GM12878 (cell line): ENCODE measurements around the gene SPOCK1.

Experiments
- CTCF ChIP-seq, 3 experiments: IDR thresholded peaks in 2 of 3; conservative IDR thresholded peaks in 1 of 3; 2 replicates each; pipeline ENCODE4 v1.5.1; 2011; ENCODE audit warnings: low read depth in 3 of 3, low read length in 3 of 3, mild to moderate bottlenecking in 3 of 3, control low read depth in 2 of 3, moderate library complexity in 2 of 3, inconsistent platforms in 1 of 3, mixed read lengths in 1 of 3; ENCODE audit not compliant: control insufficient read depth in 2 of 3, insufficient read depth in 1 of 3; ENCODE audit errors: extremely low read depth in 1 of 3
- POLR2A ChIP-seq: IDR thresholded peaks from 2 replicates; pipeline ENCODE4 v1.6.1; 2011; ENCODE audit warnings: low read depth, mild to moderate bottlenecking, low read length
- SREBF2 ChIP-seq: IDR thresholded peaks from 2 replicates; pipeline ENCODE4 v1.6.1; 2012; ENCODE audit warnings: mild to moderate bottlenecking, low read length
- ZNF274 ChIP-seq: IDR thresholded peaks from one replicate; pipeline ENCODE4 v1.8.0; 2011; ENCODE audit not compliant: insufficient read length, insufficient read depth
- TF ChIP-seq, protein P1 (sequence below): fragments of 450-650 bp; IDR thresholded peaks from 2 replicates; pipeline ENCODE4 v1.6.1; 2017; ENCODE audit warnings: antibody characterized with exemption, mild to moderate bottlenecking, moderate library complexity

DNA sequence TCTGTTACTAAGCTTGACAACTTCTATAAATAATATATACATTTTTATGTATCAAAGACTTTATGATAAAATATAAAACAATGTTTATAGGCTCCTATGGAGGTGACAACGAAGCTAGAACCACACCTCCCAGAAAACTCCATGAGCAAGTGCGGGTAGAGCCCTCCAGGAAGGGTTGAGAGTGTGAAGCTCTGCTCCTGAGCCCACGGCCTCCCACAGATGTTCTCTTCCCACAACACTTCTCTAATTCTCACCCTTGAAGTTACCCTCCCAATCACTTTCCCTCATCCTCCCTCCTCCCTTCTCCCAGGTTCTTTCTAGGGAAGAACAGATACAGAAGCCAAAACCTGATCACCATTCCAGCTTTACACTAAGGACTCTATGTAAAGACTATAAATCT, 427.6 kb downstream of the SPOCK1 start:
- TF ChIP-seq POLR2A, result no peak
- TF ChIP-seq, protein P1, sequence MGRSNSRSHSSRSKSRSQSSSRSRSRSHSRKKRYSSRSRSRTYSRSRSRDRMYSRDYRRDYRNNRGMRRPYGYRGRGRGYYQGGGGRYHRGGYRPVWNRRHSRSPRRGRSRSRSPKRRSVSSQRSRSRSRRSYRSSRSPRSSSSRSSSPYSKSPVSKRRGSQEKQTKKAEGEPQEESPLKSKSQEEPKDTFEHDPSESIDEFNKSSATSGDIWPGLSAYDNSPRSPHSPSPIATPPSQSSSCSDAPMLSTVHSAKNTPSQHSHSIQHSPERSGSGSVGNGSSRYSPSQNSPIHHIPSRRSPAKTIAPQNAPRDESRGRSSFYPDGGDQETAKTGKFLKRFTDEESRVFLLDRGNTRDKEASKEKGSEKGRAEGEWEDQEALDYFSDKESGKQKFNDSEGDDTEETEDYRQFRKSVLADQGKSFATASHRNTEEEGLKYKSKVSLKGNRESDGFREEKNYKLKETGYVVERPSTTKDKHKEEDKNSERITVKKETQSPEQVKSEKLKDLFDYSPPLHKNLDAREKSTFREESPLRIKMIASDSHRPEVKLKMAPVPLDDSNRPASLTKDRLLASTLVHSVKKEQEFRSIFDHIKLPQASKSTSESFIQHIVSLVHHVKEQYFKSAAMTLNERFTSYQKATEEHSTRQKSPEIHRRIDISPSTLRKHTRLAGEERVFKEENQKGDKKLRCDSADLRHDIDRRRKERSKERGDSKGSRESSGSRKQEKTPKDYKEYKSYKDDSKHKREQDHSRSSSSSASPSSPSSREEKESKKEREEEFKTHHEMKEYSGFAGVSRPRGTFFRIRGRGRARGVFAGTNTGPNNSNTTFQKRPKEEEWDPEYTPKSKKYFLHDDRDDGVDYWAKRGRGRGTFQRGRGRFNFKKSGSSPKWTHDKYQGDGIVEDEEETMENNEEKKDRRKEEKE, result no peak
- no peak for TF ChIP-seq SREBF2
- no peak for TF ChIP-seq CTCF (IDR thresholded peaks at IDR 0.05 in 2 of 3, conservative IDR thresholded peaks at IDR 0.05 in 1 of 3; ENCODE audit: control insufficient read depth in 2 of 3, extremely low read depth in 1 of 3, insufficient read depth in 1 of 3, low read depth in 3 of 3, low read length in 3 of 3)
- no peak for TF ChIP-seq ZNF274
